ENCODE data around the gene UBE3C.

The UBE3C gene

DNA sequence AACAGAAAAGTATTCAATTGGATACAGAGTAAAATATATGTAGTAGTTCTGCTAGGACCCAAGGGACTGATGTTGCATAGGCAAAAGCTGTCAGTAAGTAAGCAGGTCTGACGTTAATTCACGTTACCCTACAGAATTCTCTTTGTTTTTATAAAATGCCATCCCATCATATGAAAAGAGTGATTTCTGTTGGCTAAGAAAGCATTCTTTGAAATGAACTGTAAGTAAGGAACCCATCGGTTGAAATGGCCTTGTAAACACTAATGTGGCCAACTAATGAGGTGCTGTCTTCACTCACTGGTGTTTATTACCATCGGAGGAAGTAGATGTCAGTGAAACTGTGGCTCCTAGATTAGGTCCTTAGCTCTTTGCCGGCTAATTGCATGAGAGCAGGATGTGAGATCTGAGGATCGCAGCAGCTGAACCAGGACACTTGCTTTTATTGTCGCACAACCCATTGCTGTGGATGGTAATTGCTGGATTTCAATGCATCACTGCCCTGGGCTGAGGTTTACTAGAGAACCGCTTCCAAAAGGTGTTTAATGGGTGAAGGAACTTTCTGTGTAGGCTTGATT is 49.5 kb downstream of the UBE3C start:
- H3K9me3 ChIP-seq (ENCODE audit: low read length) = no peaks in the 10 kb centered on the region
- no peaks in the 10 kb centered on the region for H4K20me1 ChIP-seq (ENCODE audit: insufficient read depth, low read length)
- H3K79me2 ChIP-seq (ENCODE audit: insufficient read depth, low read length) = no peaks in the 10 kb centered on the region
- H2AFZ ChIP-seq (ENCODE audit: low read length) = no peak overlapping the region
- no peak overlapping the region for H3K4me3 ChIP-seq (ENCODE audit: low read depth, low read length, poor library complexity, severe bottlenecking)
- H3K27me3 ChIP-seq (ENCODE audit: insufficient read depth, low read length) = no peaks in the 10 kb centered on the region
- no peak overlapping the region for H3K4me2 ChIP-seq (ENCODE audit: low read length)
- TF ChIP-seq EZH2 (IDR thresholded peaks at IDR 0.05; ENCODE audit: borderline replicate concordance, low read length) = no peak
- TF ChIP-seq, protein P1, sequence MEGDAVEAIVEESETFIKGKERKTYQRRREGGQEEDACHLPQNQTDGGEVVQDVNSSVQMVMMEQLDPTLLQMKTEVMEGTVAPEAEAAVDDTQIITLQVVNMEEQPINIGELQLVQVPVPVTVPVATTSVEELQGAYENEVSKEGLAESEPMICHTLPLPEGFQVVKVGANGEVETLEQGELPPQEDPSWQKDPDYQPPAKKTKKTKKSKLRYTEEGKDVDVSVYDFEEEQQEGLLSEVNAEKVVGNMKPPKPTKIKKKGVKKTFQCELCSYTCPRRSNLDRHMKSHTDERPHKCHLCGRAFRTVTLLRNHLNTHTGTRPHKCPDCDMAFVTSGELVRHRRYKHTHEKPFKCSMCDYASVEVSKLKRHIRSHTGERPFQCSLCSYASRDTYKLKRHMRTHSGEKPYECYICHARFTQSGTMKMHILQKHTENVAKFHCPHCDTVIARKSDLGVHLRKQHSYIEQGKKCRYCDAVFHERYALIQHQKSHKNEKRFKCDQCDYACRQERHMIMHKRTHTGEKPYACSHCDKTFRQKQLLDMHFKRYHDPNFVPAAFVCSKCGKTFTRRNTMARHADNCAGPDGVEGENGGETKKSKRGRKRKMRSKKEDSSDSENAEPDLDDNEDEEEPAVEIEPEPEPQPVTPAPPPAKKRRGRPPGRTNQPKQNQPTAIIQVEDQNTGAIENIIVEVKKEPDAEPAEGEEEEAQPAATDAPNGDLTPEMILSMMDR (IDR thresholded peaks at IDR 0.05; ENCODE audit: low read length) = no peak
- H3K36me3 ChIP-seq (ENCODE audit: insufficient read depth, low read length) = peaks cover 96% of the 10 kb centered on the region
- no peaks in the 10 kb centered on the region for H3K4me1 ChIP-seq (ENCODE audit: insufficient read depth, low read length, severe bottlenecking)
- no peaks in the 10 kb centered on the region for H3K9me2 ChIP-seq (ENCODE audit: low read depth, low read length)
- no peak overlapping the region for H3K27ac ChIP-seq (ENCODE audit: low read depth, low read length, poor library complexity, severe bottlenecking)
- H3K9ac ChIP-seq (ENCODE audit: low read length) = no peak overlapping the region
- H3F3A ChIP-seq (ENCODE audit: insufficient read depth, low read length) = no peaks in the 10 kb centered on the region

DNA sequence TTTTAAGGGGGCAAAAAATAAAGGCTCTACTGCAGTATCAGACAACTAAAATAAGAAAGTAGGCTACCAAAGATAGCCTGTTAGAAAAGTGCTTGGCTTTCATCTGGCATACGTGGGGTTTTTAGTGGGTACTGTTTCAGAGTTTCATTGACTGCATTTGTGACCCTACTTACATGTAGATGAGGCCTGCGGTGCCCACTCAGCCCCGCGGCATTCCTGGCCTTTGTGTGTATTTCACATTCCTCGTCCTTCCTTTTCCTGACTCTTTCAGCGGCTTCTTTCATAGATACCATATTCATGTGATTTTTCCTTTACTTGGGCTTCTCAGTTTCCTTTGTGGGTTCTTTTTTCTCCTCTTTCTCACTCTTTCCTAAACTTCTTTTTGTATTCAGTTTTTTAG is 50.7 kb downstream of the UBE3C start:
- Histone ChIP-seq H3F3A (ENCODE audit: insufficient read depth, low read length) (no peaks in the 10 kb centered on the region), H4K20me1 (ENCODE audit: insufficient read depth, low read length) (no peaks in the 10 kb centered on the region), H3K4me1 (ENCODE audit: insufficient read depth, low read length, severe bottlenecking) (no peaks in the 10 kb centered on the region), H3K27ac (ENCODE audit: low read depth, low read length, poor library complexity, severe bottlenecking) (no peak overlapping the region), H3K27me3 (ENCODE audit: insufficient read depth, low read length) (no peaks in the 10 kb centered on the region), H3K9me2 (ENCODE audit: low read depth, low read length) (no peaks in the 10 kb centered on the region), H3K4me3 (ENCODE audit: low read depth, low read length, poor library complexity, severe bottlenecking) (no peak overlapping the region), H3K9ac (ENCODE audit: low read length) (no peak overlapping the region), H3K4me2 (ENCODE audit: low read length) (no peak overlapping the region), H2AFZ (ENCODE audit: low read length) (no peak overlapping the region), H3K9me3 (ENCODE audit: low read length) (no peaks in the 10 kb centered on the region), H3K36me3 (ENCODE audit: insufficient read depth, low read length) (peaks cover 96% of the 10 kb centered on the region), H3K79me2 (ENCODE audit: insufficient read depth, low read length) (no peaks in the 10 kb centered on the region)
- TF ChIP-seq, protein P1 (IDR thresholded peaks at IDR 0.05; ENCODE audit: low read length) = no peak
- TF ChIP-seq EZH2 (IDR thresholded peaks at IDR 0.05; ENCODE audit: borderline replicate concordance, low read length) = no peak

DNA sequence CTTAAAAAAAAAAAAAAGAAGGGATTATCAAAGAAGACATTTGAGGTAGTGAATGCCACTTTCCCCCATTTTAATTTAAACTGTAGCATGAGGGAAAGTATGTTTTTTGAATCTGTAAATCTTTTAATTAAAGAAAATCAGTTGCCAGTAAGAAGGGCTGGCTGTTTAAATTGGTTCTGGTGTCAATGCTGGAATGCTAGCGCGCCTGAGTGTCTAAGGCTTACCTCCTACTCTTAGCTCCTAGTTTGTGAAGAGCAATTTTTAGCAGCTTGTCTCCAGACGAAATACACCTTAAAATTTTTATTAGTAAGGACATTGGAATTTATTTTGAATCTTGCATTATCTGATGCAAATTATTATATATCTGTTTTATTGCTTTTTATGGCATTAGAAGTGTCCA is 54.1 kb downstream of the UBE3C start:
- Histone ChIP-seq H4K20me1 (ENCODE audit: insufficient read depth, low read length) (no peaks in the 10 kb centered on the region), H3K27me3 (ENCODE audit: insufficient read depth, low read length) (no peaks in the 10 kb centered on the region), H3K9ac (ENCODE audit: low read length) (no peak overlapping the region), H2AFZ (ENCODE audit: low read length) (no peak overlapping the region), H3K9me2 (ENCODE audit: low read depth, low read length) (no peaks in the 10 kb centered on the region), H3K79me2 (ENCODE audit: insufficient read depth, low read length) (no peaks in the 10 kb centered on the region), H3K9me3 (ENCODE audit: low read length) (no peaks in the 10 kb centered on the region), H3K36me3 (ENCODE audit: insufficient read depth, low read length) (peaks cover 96% of the 10 kb centered on the region), H3K4me2 (ENCODE audit: low read length) (no peak overlapping the region), H3K27ac (ENCODE audit: low read depth, low read length, poor library complexity, severe bottlenecking) (no peak overlapping the region), H3K4me1 (ENCODE audit: insufficient read depth, low read length, severe bottlenecking) (no peaks in the 10 kb centered on the region), H3K4me3 (ENCODE audit: low read depth, low read length, poor library complexity, severe bottlenecking) (no peak overlapping the region), H3F3A (ENCODE audit: insufficient read depth, low read length) (no peaks in the 10 kb centered on the region)
- TF ChIP-seq, protein P1 (IDR thresholded peaks at IDR 0.05; ENCODE audit: low read length) = no peak
- no peak for TF ChIP-seq EZH2 (IDR thresholded peaks at IDR 0.05; ENCODE audit: borderline replicate concordance, low read length)

Measured in OCI-LY1 (cell line).